K562 (cell line): ENCODE data around the gene TRIM65. TPM values are rescaled to one million over a fixed set of nuclear protein-coding genes. Genes with fewer than 3 reads are reported as not detected.

Source experiments
- ATAC-seq: fragments of 200-7000 bp; cut with Tn5 transposase; 3 replicates; pipeline ENCODE4 v1.9.1; 2020; ENCODE audit warnings: moderate library complexity
- BruUV-seq: library from RNA; stranded (reverse); fragments of 400-500 nt; replicated peaks from 2 replicates; lab custom pipeline; 2021; lab: Mats Ljungman, UMichigan
- CTCF ChIA-PET: fragments of 300-600 bp; formaldehyde crosslinking; extraction: SDS; loops from one replicate; lab custom pipeline; 2021; ENCODE audit warnings: low intra/inter-chr PET ratio; lab: Yijun Ruan, JAX
- POLR2A ChIA-PET: fragments of 300-600, 350-650 bp; sonication (Branson Sonifier 250); formaldehyde crosslinking; extraction: SDS; loops from one replicate; lab custom pipeline; 2021; ENCODE audit warnings: antibody characterized with exemption, inconsistent platforms; lab: Yijun Ruan, JAX
- DNase-seq, 4 experiments: peaks; one replicate each; pipeline versions ENCODE4 v3.0.0 to v3.0.0-alpha.2; 2011 to 2018; ENCODE audit warnings: low spot score in 3 of 4, mixed read lengths in 3 of 4; ENCODE audit errors: extremely low read depth in 1 of 4
- FAIRE-seq: peaks from 2 replicates; lab custom pipeline; 2011; peaks lifted over from hg19 to GRCh38; lab: Jason Lieb, UNC
- H2AFZ ChIP-seq: 2 replicates; pipeline ENCODE4 v1.6.0; 2011; ENCODE audit warnings: low read depth, low read length, control low read depth, inconsistent platforms
- H3K27ac ChIP-seq: fragments of 200-600 bp; 3 replicates; pipeline ENCODE4 v1.8.0; 2011; ENCODE audit warnings: low read depth, mild to moderate bottlenecking, control low read depth, inconsistent platforms, low read length, moderate library complexity, mixed read lengths; ENCODE audit errors: extremely low read depth
- H3K27me3 ChIP-seq, 2 experiments: fragments of 300-600 bp in 1 of 2; 2 replicates in 1 of 2; 3 replicates in 1 of 2; pipeline versions ENCODE4 v1.6.0 to v1.8.0; 2011; ENCODE audit warnings: inconsistent platforms in 2 of 2, low read length in 2 of 2, mild to moderate bottlenecking in 1 of 2, mixed read lengths in 1 of 2, moderate library complexity in 1 of 2; ENCODE audit not compliant: control insufficient read depth in 2 of 2, insufficient read depth in 2 of 2
- H3K36me3 ChIP-seq: fragments of 300-600 bp; 3 replicates; pipeline ENCODE4 v1.8.0; 2011; ENCODE audit warnings: mild to moderate bottlenecking, low read length, inconsistent platforms; ENCODE audit not compliant: control insufficient read depth, insufficient read depth
- H3K4me1 ChIP-seq, 2 experiments: fragments of 200-600 bp in 1 of 2; replicated peaks in 1 of 2; 2 replicates in 1 of 2; 3 replicates in 1 of 2; pipeline versions ENCODE4 v1.5.1 to v1.8.0; 2011; ENCODE audit warnings: inconsistent platforms in 2 of 2, low read length in 2 of 2, mild to moderate bottlenecking in 1 of 2, mixed read lengths in 1 of 2, moderate library complexity in 1 of 2; ENCODE audit not compliant: control insufficient read depth in 2 of 2, insufficient read depth in 2 of 2
- H3K4me2 ChIP-seq: 2 replicates; pipeline ENCODE4 v1.6.1; 2011; ENCODE audit warnings: low read length, control low read depth, inconsistent platforms, mixed read lengths; ENCODE audit not compliant: insufficient read depth
- H3K4me3 ChIP-seq: fragments of 200-600 bp; sonication (generic), shearing (Covaris generic); 2 replicates; pipeline ENCODE4 v1.5.1; 2016; ENCODE audit warnings: control low read depth, inconsistent platforms
- H3K79me2 ChIP-seq: fragments of 200-600 bp; 3 replicates; pipeline ENCODE4 v1.8.0; 2011; ENCODE audit warnings: low read length, inconsistent platforms; ENCODE audit not compliant: control insufficient read depth, insufficient read depth
- H3K9ac ChIP-seq, 2 experiments: 2 replicates each; pipeline versions ENCODE4 v1.6.0 to v1.6.1; 2011; ENCODE audit warnings: low read depth in 2 of 2, low read length in 2 of 2, control low read depth in 1 of 2, inconsistent platforms in 1 of 2, mild to moderate bottlenecking in 1 of 2, mixed read lengths in 1 of 2; ENCODE audit not compliant: insufficient read depth in 1 of 2
- H3K9me1 ChIP-seq: one replicate; pipeline ENCODE4 v1.6.0; 2011; ENCODE audit warnings: inconsistent platforms, mild to moderate bottlenecking, low read length, moderate library complexity; ENCODE audit not compliant: control insufficient read depth, insufficient read depth
- H3K9me3 ChIP-seq: replicated peaks from 2 replicates; pipeline ENCODE4 v1.5.1; 2011; ENCODE audit warnings: low read depth, low read length, inconsistent platforms; ENCODE audit not compliant: control insufficient read depth, insufficient read depth
- H4K20me1 ChIP-seq: replicated peaks from 2 replicates; pipeline ENCODE4 v1.6.1; 2011; ENCODE audit warnings: low read length, inconsistent platforms, mixed read lengths; ENCODE audit not compliant: control insufficient read depth, insufficient read depth
- BRF1 ChIP-seq: IDR thresholded peaks from 3 replicates; pipeline ENCODE4 v1.6.1; 2011; ENCODE audit warnings: borderline replicate concordance, mild to moderate bottlenecking; ENCODE audit not compliant: insufficient read length; ENCODE audit errors: extremely low read depth
- CTCF ChIP-seq, 3 experiments: IDR thresholded peaks in 2 of 3; conservative IDR thresholded peaks in 1 of 3; 2 replicates each; pipeline ENCODE4 v1.5.1; 2011 to 2012; ENCODE audit warnings: low read length in 3 of 3, mild to moderate bottlenecking in 3 of 3, control low read depth in 2 of 3, improper control_type of control experiment in 1 of 3, inconsistent platforms in 1 of 3, low read depth in 1 of 3, mixed read lengths in 1 of 3, moderate library complexity in 1 of 3; ENCODE audit not compliant: insufficient read depth in 2 of 3
- ETS2 ChIP-seq: IDR thresholded peaks from 2 replicates; pipeline ENCODE4 v1.6.1; 2016; ENCODE audit warnings: borderline replicate concordance, missing genetic modification characterization, mild to moderate bottlenecking, moderate library complexity, missing compliant biosample characterization; ENCODE audit not compliant: poor library complexity, severe bottlenecking
- HDAC3 ChIP-seq: fragments of 450-650 bp; IDR thresholded peaks from 2 replicates; pipeline ENCODE4 v1.6.1; 2018; ENCODE audit warnings: borderline replicate concordance, mild to moderate bottlenecking, moderate library complexity; ENCODE audit not compliant: partially characterized antibody
- HOMEZ ChIP-seq: fragments of 250-450 bp; sonication (Bioruptor Pico); IDR thresholded peaks from 2 replicates; pipeline ENCODE4 v1.4.0; 2020; ENCODE audit warnings: mild to moderate bottlenecking, moderate library complexity
- KLF6 ChIP-seq: fragments of 250-450 bp; sonication (Bioruptor Pico); IDR thresholded peaks from 2 replicates; pipeline ENCODE4 v1.4.0; 2020; ENCODE audit warnings: mild to moderate bottlenecking, moderate library complexity, borderline replicate concordance
- MAFF ChIP-seq: IDR thresholded peaks from 2 replicates; pipeline ENCODE4 v1.6.1; 2012; ENCODE audit warnings: low read length, improper control_type of control experiment
- MAFK ChIP-seq: IDR thresholded peaks from 2 replicates; pipeline ENCODE4 v1.6.1; 2011; ENCODE audit warnings: low read length, improper control_type of control experiment
- POLR2B ChIP-seq: fragments of 450-650 bp; IDR thresholded peaks from 2 replicates; pipeline ENCODE4 v1.6.1; 2018; ENCODE audit warnings: low read depth; ENCODE audit not compliant: partially characterized antibody
- ZMIZ1 ChIP-seq, 2 experiments: fragments of 150-350 bp in 1 of 2; IDR thresholded peaks; 2 replicates each; pipeline ENCODE4 v1.6.1; 2012 to 2016; ENCODE audit warnings: low read depth in 2 of 2, low read length in 2 of 2, mild to moderate bottlenecking in 1 of 2, moderate library complexity in 1 of 2
- ZNF280A ChIP-seq: fragments of 450-650 bp; IDR thresholded peaks from 2 replicates; pipeline ENCODE4 v1.6.1; 2018; ENCODE audit warnings: mild to moderate bottlenecking, low read depth; ENCODE audit not compliant: partially characterized antibody
- ZNF707 ChIP-seq: fragments of 250-450 bp; sonication (Bioruptor Pico); conservative IDR thresholded peaks from 2 replicates; pipeline ENCODE4 v1.8.0; 2022; ENCODE audit warnings: inconsistent platforms, mild to moderate bottlenecking, moderate library complexity
- WGBS: fragments of 100-300 bp; shearing (Covaris generic); methylation state at CpG from one replicate; pipeline ENCODE4 v1.1.6; 2016; ENCODE audit warnings: low coverage, mixed read lengths; ENCODE audit not compliant: insufficient coverage; ENCODE audit errors: missing lambda C conversion rate; 5-methylcytosine and 5-hydroxymethylcytosine counted together
- in situ Hi-C: fragments of 300-500 bp; cut with MboI; formaldehyde crosslinking; loops from 4 replicates; pipeline ENCODE4 v1.15.0; 2018; ENCODE audit warnings: inconsistent platforms, mixed read lengths
- intact Hi-C: fragments of 100-400 bp; cut with micrococcal nuclease; formaldehyde crosslinking; loops from 2 replicates; pipeline ENCODE4 v1.14.2; 2022
- polyA plus RNA-seq, 8 experiments: library from polyadenylated mRNA; depleted of rRNA in 4 of 8; stranded (reverse) in 5 of 8; unstranded in 3 of 8; fragments of >200 nt; fragmentation: Nextera tagmentation in 2 of 8; fragmentation: Illumina TruSeq in 1 of 8; extraction: Ambion mirVana in 2 of 8; extraction: Trizol in 1 of 8; gene quantifications; 2 replicates each; pipeline versions ENCODE4 v1.2.1 to v1.2.3, GENCODE V29; 2011 to 2014; ENCODE audit warnings: inconsistent platforms in 1 of 8, missing spikeins in 1 of 8
- total RNA-seq, 7 experiments: library from RNA; depleted of rRNA in 6 of 7; stranded (reverse); fragments of >200 nt in 6 of 7; fragmentation: Illumina TruSeq in 2 of 7; extraction: Trizol in 2 of 7; gene quantifications; 2 replicates each; pipeline versions ENCODE4 v1.2.1 to v1.2.3, GENCODE V29; 2011 to 2021; ENCODE audit warnings: low replicate concordance in 1 of 7

TRIM65 gene
- total and polyA plus RNA-seq, 9 of the 15 experiments (the other 6 are each of a cell fraction or from before 2014, with no cell fraction given): 2.8 to 45.7 (median 22.9) TPM

GRCh38 chr17:75899353-75899752, 2.6 kb upstream of the TRIM65 start:
- H3K9me1 ChIP-seq: peaks cover 4% of the 10 kb centered on the region
- intact Hi-C loops (no loop called here), in situ Hi-C loops (no loop called here)
- H3K4me3 ChIP-seq: no peak overlapping the region
- DNase-seq (no peak), FAIRE-seq (no peak), ATAC-seq (no peak)
- H3K4me1 ChIP-seq: peaks cover 13 to 77% of the 10 kb centered on the region in 2 experiments; a peak in 4 of 5 replicates
- H3K27ac ChIP-seq: no peak overlapping the region
- H3K4me2 ChIP-seq: no peak overlapping the region
- peaks cover 43% of the 10 kb centered on the region for H3K79me2 ChIP-seq
- peak overlapping the region in 1 of 2 experiments; percentile 38; a peak in 1 of 4 replicates for H3K9ac ChIP-seq
- no peaks in the 10 kb centered on the region for H4K20me1 ChIP-seq
- CTCF ChIA-PET: no interaction called here
- BruUV-seq: no TSS peak
- no peaks in the 10 kb centered on the region for H3K9me3 ChIP-seq
- no peaks in the 10 kb centered on the region for H3K27me3 ChIP-seq
- POLR2A ChIA-PET: interaction anchor here (0.8 to 15.9 kb wide), 6 partner anchors 9 to 736 kb away, joined by 3 to 169 read pairs (median 4); partner anchors contain the start of genes TRIM47 and WBP2
- peaks cover 69% of the 10 kb centered on the region; the same call in 2 of the 3 replicates for H3K36me3 ChIP-seq
- H2AFZ ChIP-seq: no peak overlapping the region
- 93% methylated on average over 12 of the region's 13 CpGs for WGBS
- TF ChIP-seq ZNF280A: no peak
- TF ChIP-seq MAFK: no peak
- TF ChIP-seq ETS2: no peak
- no peak for TF ChIP-seq CTCF (IDR thresholded peaks at IDR 0.05 in 2 of 3, conservative IDR thresholded peaks at IDR 0.05 in 1 of 3; ENCODE audit: insufficient read depth in 2 of 3, low read depth in 1 of 3, low read length in 3 of 3)
- no peak for TF ChIP-seq ZMIZ1 (IDR thresholded peaks at IDR 0.05; ENCODE audit: low read depth in 2 of 2, low read length in 2 of 2)
- no peak for TF ChIP-seq BRF1
- no peak for TF ChIP-seq HDAC3
- TF ChIP-seq MAFF: no peak
- TF ChIP-seq KLF6 (CRISPR knock-in tag): no peak
- no peak for TF ChIP-seq ZNF707
- TF ChIP-seq HOMEZ (CRISPR knock-in tag): no peak
- no peak for TF ChIP-seq POLR2B
